COLO829 (cell line): ENCODE results near the gene PNRC1.
"Not testable (repeated sequence)": the region's sequence is repeated elsewhere in the genome, so short reads cannot be mapped to it uniquely, and the experiment has no call there.

ENCODE experiments used
- DNase-seq: peaks from one replicate; pipeline ENCODE4 v3.0.0; 2012; ENCODE audit warnings: low spot score

PNRC1 gene

DNA sequence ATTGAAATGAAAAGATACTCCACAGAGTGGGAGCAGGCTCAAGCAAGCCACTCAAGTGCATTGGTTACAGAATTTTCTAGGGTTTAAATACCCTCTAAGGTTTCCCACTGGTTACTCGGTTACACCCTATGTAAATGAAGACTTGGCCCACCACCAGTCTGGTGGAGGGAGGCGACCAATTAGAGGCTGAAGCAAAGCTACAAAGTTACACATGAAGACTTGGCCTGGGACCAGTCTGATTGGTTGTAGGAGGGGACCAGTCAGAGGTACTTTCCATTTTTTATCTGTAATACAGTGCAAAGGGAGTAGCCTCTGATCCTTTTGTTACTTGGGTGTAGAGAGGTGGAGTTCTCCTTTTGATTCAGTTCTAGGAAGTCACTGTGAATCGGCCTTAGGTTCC, 29.7 kb downstream of the PNRC1 start:
- no peak for DNase-seq

DNA sequence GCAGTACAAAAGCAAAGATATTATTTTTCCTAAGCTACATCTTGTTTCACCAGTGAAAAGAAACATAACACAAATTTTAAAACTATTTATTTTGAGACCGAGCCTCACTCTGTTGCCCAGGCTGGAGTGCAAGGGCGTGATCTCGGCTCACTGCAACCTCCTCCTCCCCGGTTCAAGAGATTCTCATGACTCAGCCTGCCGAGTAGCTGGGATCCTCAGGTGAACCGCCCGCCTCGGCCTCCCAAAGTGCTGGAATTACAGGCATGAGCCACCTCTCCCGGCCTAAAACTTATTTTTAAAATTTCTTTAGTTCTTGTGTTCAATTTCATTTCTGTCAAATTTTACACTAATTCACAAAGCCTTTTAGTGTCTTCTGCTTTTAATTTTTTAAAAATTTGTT, 31.4 kb downstream of the PNRC1 start:
- DNase-seq = no peak

DNA sequence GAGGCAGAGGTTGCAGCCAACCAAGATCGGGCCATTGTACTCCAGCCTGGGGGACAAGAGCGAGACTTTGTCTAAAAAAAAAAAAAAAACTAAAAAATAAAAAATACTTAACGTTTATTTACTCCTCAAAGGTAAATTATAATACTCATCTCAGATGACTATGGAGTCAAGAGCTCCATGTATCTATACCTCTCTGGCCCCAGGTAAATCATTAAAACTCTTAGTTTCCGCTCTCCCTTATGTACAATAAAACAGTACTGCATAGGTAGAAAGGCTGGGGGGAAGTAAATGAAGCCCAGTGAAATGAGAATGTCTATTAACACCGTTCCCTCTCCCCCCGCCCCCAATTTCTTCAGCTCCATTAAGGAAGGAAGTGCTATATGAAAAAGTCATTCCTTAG, 36.2 kb downstream of the PNRC1 start:
- no peak for DNase-seq

DNA sequence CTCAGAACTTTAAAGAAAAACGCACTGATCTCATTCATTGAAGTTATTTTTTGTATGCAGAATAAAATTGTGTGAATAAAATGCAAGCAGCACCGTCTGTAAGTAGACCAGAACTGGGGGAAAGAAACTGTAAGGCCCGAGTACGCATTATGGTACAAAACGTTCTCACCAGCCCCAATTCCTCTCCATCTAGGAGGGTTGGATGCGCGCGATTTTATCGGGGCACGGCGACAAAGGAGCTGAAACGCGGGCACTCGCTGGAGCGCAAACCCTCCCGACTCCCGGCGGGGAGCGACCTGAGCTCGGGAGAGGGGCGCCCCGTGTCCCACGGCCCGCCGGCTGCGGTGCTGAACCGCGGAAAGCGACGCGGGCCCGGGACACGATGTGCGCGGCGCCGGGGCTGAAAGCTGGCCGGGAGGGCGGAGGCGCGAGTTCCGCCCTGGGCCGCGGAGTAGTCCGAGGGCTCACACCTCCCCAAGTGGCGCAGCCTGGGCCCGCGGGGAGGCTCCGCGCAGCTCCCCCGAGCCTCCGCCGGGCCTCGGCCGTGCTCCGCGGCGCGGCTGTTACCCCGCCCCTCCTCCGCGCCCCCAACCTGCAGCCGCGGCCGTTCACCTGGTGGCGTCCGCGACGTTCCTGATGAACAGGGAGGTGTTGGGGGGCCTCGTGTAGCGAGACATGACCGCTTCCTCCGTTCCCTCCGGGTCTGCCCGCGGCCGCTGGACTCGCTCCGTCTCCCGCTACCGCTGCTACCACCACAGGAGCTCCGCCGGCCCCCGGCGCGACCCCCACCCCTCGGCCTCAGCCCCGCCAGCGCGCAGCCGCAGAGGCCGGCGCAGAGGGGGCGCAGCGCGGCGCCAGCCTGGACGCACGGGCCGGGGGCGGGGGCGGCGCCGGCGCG, 36.9 kb downstream of the PNRC1 start, which contains the start of gene SRSF12:
Gene SRSF12, minus strand, starts transcription at position 861 of the 898 bp plus-strand sequence. Its CDS starts 184 bp downstream, at position 677.
- no peak for DNase-seq

DNA sequence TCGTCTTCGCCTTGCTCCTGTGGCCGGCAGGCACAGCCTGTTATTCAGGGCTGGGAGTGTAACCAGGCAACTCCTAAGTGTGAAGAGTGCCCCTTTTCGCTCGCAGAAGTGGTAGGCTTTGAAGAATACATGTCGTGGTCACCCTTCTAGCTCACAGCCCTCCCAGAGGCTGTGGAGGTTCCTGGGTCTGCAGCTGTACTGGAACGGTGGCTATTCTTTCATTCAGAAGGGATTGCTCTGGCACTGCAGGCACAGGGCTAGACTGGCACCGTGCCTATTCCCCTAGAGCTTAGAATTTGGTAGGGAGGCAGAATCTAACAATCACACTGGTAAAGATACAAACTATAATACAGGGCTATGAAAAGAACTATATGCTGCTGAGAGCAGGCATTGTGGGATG, 38.4 kb downstream of the PNRC1 start:
- no peak for DNase-seq

DNA sequence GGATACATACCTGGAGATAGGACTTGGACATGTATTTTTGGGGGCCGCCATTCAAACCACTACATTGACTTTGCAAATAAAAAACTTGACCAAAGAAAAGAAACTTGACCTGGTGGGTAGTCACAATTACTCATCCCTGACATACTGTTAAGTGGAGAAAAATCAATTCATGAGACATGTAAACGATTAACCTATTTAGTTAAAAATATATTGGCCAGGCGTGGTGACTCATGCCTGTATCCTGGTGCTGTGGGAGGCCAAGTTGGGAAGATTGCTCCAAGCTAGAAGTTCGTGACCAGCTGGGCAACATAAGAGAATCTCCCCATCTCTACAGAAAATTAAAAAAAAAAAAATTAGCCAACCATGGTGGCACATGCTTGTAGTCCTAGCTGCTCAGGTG, 39.8 kb downstream of the PNRC1 start:
- DNase-seq = no peak

DNA sequence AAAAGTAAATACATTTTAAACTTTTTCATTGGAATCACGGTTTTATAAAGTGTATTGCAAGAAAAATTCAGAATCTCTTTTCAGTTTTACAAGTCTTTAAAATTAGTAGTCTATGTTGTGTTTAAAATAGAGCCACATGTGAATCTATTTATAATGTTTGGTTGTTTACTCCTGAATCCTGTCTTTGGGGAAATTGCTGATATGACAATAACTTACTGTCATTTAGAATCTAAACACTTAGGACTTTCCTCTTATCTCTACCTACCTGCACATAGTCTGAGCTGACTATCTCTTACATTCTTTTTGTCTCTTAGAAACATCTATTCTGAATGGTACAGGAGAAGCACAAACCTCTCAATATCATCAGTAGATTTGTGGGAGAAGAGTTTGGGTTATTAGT, 41.4 kb downstream of the PNRC1 start:
- DNase-seq = no peak

DNA sequence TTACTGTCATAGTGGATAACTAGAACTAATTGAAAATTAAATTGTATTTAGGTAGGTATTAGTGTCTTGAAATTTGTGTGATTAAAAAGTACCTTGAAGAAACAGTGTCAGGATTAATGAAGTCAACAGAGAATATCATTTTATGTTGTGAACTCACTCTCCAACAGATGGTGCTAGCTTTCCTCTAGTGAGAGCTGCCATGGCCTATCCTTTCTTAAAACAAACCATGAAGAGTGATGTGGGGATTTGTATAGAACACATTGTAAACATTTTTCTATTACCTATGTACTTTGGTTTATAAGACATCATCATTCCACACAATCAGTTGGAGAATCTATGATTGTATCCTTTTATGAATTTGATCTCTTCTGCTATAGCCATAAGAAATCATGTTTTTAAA, 42.1 kb downstream of the PNRC1 start:
- DNase-seq = peak; percentile 46

DNA sequence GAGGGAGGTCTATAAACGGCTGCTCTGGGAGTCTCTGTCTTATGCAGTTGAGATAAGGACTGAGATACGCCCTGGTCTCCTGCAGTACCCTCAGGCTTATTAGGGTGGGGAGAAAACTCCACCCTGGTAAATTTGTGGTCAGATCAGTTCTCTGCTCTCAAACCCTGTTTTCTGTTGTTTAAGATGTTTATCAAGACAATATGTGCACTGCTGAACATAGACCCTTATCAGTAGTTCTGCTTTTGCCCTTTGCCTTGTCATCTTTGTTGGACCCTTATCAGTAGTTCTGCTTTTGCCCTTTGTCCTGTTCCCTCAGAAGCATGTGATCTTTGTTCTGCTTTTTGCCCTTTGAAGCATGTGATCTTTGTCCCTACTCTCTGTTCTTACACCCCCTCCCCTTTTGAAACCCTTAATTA, 47.7 kb downstream of the PNRC1 start:
- not testable (repeated sequence) for DNase-seq

DNA sequence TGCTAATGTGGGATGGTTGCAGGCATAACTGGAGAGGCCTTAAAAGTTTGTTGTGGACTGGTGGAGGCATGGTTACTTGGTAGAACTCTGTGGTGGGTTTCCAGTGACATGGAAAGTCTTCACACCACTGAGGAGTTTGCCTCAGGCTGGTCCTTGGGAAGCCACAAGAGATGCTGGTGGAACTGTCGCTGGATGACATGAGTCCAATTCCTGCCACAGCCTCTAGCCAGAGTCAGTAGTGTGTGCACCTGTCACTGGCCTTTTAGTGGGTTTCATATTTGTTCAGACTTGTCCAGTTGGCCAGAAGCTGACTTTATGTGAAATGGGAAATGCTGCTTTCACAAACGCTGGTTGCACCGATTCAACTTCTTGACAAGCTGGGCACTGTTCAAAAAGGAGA, 51.0 kb downstream of the PNRC1 start:
- DNase-seq = no peak

DNA sequence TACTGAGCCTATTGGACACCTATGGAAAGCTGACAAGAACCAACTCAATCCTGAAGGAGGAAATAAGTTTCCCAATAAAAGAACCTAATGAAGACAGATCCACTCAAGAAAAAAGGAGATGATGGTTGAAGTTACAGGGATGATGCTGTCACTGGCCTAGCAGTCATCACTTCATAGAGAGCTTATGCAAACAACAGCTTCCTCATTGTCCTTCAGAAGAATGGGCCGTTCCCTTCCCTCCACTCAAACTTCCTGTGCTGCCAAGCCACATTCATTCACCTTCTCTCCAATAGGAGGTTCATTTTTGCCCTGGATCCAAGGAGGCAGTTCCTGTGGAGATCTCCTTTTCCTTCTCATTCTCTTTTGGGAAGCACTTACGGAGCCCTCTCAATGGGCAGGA, 51.5 kb downstream of the PNRC1 start:
- no peak for DNase-seq

DNA sequence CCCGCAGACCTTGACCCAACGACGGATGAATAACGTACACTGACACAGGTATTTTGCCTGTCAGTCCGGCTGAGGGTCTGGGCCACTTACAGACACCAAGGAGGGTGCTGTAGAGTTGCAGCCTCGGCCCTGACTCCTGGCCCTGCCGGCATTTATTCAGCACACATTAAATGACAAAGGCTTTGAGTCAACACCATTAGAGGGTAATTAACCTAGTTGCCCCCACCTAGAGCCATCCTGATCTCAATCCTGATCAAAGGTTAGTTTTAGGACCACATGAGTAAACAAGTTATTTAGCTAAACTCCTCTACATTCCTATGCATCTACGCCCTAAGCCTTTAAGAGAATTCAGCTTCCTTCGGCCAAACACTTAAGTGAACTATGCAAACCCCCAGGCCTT, 53.4 kb downstream of the PNRC1 start:
- DNase-seq = no peak

DNA sequence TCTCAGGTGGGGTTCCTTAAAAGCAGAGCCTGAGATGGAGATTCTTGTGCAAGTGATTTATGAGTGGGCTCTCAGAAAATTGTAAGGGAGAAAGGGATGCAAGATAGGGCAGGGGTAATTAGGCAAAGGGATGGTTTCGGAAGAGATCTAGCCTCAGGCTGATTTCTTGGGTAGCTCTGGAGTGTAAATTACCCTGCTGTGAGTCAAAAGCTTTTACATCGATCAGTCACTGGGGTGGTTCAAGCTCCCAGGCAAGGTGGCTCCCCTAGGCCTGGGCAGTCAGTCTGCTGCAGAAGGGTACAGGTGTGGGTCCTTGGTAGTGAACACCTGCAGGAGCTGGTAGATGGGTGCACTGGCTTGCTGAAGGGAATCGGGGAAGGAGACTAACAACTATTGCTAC, 54.2 kb downstream of the PNRC1 start:
- no peak for DNase-seq
